Measurements from ENCODE around the gene MAP2K5.

Gene MAP2K5

DNA sequence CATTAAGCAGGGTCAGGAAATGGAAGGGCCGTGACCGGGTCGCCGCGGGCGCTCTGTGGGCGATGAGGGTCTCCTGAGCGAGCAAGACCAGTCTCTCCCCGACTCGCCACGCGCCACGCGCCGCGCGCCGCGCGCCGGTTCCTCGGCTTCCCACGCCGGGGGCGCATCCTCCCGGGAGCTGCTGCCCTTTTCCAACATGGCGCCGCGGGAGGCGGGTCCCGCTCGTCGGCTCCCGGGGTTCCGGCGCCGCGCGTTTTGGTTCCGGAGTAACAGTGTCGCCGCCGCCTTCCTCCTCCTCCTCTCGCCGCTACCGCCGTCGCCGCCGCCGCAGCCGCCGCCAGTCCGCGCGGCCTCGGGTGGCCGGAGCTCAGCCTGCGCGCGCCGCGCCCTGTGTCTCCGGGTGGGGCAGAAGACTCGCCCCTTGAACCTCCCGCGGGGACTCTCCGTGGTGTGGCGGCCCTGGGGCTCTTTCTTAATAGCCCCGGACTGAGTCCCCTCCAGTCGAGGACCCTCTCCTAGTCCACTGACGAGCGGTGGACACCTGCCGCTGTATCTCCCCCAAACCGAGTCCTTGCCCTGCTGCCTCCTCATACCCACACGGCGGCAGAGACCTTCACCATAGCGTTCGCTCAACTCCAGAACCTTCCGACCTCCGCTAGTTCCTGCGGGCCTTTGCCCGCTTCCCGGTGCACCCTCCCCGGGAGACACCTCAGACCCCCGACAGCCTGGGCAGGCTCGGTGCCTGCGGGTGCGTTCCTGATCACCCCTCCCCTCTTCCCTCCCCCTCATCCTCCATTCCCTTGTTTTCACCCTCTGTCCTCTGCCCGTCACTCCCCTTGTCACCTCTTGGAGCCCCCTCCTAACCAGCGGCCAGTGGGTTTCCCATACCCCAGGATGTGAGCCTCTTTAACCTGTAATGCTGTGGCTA, at the start of gene MAP2K5:
MAP2K5 (plus strand) TSS at position 284 of the 928 bp plus-strand sequence; CDS start at position 917, 633 bp downstream.
- DNase-seq (ENCODE audit: low spot score): peak; percentile 86

DNA sequence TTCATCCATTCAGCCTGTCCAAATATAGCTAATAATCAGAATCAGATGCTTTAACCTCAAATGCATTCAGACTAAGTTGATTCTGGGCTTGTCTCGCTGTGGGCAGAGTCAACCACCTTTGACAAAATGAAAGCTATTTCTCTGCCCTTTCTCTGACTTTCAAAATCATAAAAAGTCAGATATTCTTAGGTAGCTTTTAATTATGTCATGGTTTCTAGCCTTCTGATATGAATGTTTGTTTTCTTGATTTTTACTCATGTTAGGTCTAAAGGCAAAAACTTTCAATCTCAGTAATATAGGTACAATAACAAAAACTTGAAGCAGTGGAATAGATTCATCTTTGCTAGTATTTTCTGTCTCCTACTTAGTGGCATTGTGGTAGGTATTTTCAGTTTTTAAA, 46.9 kb upstream of the MAP2K5 start:
- no peak for DNase-seq (ENCODE audit: low spot score)

DNA sequence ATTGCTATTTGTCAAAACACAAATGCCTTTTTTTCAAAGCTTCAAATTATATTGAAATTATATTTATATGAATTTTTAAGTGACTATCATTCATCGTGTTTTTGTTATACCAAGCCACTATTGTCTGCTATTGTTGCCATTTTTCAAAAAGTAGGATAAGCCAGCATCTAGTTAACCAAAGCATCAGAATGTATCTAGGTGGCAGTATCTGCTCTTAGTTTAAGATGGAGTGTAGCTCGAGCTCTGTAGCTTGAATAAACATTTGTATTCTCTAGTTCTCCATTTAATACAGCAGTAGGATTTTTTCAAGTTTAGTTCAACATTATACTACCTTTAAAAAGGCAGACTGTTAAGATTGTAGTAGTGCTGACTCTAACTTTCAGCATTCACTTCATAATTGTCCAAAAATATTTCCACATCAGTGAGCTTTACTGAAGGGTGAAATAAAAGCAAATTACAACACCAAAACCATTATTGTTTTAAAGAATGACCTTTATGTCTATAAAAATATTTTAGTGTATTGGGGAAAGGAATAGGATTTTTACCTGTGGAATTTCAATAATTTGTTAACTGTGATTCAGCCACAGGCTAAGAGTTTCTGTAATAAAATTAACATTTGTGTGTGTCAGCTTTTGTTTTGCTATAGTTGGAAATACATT, 41.2 kb upstream of the MAP2K5 start:
- peak; percentile 24 for DNase-seq (ENCODE audit: low spot score)

DNA sequence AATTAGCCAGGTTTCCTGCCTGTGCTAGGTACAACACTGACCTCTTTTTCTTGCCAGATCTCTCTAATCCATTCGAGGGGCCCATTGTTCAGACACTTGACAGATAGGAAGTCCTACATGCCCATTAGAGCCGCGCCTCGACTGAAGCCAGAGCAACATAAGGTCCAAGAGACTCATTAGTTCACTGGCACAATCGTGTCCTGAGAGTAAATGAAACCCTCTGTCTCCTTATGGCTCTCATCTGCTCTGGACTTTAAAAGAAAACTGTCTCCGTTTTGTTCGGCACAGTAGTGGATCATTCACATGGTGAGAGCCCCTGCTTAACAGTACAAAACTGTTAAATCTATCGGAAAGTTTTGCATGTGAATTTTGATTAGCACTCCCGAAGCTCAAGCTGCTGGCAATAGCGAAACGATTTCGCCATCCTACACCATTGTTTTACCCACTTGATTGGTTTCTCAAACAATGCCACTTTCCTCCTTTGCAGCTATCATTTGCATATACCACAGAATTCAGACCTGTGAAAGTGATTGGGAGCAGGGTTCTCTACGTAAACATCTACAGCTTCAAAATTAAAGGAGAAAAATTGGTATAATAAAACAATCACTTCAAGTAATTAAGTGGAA, 40.6 kb upstream of the MAP2K5 start:
- DNase-seq (ENCODE audit: low spot score): no peak

DNA sequence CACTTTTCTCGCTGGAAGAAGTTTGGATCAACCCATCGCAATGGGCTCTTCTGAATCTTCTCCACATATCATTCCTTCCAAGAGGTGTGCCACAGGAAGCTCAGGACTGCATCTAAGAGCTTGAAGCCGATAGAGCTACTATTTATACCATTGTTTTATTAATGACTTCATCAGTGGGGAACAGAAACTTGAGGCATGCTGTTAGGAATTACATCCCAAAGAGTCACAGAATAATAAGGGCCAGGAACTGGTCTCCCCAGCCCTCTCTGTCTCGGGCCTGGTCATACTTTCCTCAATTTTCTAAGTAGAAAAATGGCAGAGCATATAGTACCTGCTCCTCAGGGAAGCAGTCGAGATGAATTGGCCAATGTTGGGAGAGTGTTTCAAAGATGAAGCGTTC, 38.4 kb upstream of the MAP2K5 start:
- DNase-seq (ENCODE audit: low spot score): no peak

DNA sequence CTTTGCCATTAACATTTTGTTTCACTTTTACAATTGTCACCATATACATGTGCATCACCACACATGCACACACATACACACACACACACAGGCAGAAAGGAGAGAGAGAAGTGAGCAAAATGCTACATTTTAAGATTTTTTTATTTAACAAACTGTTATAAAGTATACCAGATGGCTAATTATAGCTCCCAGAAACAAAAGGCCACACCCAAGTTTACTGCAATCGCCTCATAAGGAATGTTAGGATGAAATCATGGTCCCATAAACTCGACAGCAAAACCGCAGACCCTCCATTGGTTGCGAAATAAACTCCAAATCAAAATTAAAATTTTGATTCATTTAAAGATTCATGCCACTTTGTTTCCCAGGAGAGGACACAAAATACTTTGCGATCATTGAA, 37.7 kb upstream of the MAP2K5 start:
- DNase-seq (ENCODE audit: low spot score): no peak

DNA sequence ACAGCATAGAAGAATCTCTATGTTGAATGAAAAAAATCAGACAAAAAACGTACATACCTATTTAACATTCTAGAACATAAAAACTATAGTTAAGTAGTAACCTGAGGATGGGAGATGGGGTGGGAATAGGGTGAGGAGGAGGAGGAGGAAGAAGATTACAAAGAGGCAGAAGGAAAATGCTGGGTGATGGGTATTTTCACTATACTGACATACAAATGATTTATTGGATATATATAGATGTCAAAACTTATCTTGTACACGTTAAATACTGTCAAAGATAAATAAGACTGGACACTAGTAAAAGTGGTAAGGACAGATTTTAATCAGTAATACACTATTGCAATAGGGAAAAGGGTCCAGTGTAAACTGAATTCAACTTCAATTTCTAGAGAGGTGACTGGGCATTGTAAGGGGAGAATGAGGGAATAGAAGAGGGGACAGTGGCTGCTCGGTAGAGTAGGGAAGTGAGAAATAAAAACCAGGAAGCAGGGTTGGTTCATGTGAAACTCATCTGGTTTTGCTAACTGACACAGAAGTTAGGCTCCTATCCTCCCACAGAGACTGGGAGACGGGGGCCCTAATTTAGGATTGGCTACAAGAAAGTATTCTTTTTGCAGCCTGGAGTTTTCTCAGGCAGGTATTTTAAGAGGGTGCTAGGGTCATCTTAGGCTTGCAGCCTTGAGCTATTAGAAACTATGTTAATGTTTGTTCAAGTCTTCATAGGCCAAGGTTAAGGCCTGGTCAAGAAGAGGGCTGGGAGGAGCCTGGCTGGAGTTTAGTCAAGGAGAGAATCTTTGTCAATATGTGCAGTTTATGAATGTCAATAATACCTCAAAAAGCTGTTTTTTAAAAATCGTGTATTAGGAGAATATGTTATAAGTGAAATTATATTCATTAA, 36.6 kb upstream of the MAP2K5 start:
- DNase-seq (ENCODE audit: low spot score): no peak

DNA sequence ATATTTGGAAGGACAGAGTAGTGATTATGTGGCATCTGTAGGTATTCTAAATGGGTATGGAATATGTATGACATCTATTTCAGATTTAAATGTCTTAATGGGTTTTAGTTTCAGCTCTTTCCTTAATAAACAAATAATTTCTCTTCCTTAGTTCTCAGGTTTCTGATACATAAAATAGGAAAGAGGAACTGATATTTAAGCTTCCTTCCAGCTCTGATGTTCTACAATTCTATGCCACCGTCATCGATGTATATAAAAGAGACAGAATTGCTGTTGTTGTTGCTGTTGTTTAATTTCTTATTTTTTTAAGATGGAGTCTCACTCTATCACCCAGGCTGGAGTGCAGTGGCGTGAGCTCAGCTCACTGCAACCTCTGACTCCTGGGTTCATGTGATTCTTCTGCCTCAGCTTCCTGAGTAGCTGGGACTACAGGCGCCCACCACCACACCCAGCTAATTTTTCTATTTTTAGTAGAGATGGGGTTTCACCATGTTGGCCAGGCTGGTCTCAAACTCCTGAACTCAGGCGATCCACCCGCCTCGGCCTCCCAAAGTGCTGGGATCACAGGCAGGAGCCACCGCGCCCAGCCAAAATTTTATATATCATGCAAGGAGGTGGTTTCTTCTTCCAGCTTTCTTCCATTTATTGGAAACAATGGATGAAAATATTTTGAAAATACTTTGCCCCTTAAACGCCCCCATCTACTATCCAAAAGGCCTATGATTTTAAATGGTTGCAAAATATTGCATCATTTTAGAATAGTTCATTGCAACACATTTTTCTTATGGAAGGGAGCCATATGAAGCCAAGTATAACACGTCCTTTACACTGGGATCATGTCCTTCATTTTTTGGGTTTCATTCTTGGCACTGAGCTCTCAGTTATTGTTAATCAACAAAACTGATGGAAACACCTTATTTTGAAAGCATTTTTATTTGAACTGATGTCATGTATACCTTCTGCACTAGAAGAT, 35.4 kb upstream of the MAP2K5 start:
- no peak for DNase-seq (ENCODE audit: low spot score)

DNA sequence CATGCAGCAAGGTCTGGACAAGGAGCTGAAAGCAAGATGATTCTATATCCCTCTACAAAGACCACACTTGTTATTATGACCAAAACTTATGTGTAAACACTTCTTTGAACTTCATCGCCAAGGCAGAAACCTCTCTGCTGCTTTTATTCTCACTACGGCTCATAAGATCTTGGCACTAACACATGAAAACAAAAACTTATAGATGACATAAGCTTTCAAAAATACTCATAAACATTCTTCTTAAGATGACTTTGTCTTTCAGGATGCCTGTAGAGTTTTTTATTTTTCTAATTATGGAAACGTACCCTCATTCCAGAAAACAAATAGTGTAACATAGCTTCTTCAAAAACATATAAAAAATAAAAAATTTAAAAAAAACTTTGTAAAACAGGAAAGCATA, 34.1 kb upstream of the MAP2K5 start:
- no peak for DNase-seq (ENCODE audit: low spot score)

DNA sequence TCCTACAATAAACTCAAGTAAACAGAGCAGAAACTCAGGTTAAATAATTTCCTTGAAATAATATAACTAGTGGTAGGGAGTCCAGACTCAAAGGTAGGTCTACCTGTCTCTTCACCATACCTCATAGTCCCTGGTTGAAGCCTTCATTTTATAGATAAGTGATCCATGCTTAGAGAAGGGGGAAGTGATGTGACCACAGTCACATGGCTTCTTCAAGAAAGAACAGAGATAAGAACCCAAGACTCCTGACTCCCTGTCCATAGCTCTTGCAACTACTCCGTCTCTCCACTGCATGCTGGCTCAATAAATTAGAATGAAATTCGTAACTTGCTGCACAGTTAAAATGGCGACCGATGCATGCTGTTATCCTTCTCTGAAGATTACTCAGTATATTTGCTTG, 32.6 kb upstream of the MAP2K5 start:
- DNase-seq (ENCODE audit: low spot score): no peak

DNA sequence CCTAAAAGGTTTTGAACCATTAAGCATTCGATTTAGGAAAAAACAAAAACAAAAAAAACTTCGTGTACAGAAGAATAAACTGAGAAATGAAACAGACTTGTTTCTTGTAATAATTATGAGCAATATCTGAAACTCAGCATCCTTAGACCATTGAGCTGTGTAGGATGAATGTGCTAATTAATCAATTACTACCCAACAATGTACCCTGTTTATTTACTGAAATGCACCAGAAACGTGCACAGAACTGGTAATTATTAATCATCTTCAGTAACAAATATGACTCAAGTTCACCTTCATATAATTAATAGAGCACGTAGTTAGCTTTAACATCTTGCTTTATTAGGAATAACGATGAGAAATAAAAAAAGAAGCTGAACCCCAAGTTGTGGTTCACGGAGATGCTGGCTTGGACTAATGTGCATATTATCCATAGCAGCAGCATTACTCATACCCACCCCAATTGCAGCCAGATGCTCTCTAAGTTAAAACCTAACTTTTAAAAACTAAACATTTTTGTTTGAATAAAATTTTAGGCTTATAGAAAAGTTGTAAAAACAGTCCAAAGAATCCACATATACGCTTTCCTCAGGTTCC, 31.8 kb upstream of the MAP2K5 start:
- DNase-seq (ENCODE audit: low spot score): no peak

DNA sequence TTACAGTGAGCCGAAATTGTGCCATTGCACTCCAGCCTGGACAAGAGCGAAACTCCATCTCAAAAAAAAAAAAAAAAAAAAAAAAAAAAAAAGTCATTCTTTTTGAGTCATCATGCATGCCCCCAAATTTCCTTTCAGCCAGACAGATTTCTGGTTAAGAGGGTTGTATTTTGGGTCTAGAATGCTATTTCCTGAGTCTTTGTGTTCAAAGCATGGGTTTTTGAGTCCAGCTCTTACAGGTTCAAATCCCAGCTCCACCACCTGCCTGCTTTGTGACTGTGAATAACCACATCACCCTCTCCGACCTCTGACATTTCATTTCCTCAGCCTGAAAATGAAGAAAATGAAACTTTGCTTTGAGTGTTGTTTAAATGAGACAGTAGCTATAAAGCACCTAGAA, 30.9 kb upstream of the MAP2K5 start:
- no peak for DNase-seq (ENCODE audit: low spot score)

DNA sequence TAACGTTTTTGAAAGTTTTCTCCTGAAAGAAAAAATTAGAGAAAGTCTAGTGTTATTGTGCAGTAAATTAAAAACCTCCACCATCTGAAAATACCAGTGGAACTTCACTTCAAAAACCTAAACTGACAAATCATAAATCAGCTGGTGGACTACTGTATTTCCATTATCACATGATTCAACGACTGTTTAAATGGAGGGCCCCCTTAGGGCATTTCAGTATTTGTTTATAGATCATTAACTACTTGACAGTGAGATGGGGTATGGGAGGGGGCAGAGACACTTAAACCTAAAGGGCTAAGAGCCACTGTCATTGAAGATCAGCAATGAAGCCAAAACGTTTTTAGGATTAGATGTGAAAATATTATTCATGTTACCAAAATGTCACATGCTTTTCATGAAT, 30.4 kb upstream of the MAP2K5 start:
- no peak for DNase-seq (ENCODE audit: low spot score)

DNA sequence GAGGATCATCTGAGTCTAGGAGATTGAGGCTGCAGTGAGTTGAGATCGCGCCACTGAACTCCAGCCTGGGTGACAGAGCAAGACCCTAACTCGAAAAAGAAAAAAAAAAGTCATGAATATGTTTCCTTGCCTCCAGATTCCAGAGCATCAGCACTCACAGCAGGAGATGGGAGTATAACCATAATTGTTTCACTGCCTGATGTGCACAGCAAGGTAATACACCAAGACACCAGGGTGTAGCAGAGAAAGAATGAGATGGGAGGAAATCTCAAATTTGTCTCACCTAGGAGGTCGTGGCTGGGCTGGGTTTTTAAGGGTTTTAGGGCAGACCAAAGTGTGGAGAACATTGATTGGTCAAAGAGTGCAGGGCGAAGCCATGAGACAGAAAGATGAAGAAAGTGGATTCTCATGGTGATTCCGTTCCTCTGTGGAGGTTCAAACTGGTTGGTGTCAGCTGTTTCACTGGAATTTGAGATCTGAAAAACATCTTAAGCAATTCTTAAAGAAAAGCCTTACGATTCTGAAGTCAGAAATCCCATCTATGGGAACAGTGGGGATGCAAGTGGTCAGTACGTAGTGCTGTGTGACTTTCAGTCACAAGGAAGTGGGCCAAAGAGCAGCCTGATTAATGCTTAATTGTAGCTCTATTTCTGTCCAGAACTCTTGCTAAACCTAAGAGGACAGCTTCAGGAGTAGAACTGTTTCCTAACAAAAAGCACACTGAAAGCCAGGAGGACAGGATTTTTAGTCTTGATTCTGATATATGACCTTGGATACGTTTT, 29.4 kb upstream of the MAP2K5 start:
- no peak for DNase-seq (ENCODE audit: low spot score)

DNA sequence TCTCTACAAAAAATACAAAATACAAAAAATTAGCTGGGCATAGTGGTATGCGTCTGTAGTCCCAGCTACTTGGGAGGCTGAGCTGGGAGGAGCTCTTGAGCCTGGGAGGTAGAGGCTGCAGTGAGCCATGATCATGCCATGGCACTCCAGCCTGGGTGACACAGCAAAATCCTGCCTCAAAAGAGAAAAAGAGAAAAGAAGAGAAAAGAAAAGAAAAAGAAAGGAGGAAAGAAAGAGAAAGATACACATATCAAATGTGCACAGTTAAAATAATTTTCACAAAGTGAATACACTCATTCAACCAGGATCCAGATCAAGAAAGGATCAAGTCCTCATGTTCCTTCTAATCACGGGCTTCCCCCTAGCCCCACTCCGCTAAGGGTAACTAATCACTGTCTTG, 27.4 kb upstream of the MAP2K5 start:
- DNase-seq (ENCODE audit: low spot score): no peak

DNA sequence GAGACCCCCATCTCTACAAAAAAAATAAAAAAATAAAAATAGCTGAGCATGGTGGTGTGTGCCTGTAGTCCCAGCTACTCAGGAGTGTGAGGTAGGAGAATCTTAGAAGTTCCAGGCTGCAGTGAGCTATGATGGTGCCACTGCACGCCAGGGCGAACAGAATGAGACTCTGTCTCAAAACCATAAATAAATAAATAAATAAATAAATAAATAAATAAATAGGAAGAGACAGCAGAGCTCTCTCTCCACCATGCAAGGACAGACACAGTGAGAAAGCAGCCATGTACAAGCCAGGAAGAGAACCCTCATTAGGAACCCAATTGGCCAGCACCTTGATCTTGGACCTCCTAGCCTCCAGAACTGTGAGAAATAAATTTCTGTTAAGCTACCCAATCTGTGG, 26.9 kb upstream of the MAP2K5 start:
- DNase-seq (ENCODE audit: low spot score): no peak

DNA sequence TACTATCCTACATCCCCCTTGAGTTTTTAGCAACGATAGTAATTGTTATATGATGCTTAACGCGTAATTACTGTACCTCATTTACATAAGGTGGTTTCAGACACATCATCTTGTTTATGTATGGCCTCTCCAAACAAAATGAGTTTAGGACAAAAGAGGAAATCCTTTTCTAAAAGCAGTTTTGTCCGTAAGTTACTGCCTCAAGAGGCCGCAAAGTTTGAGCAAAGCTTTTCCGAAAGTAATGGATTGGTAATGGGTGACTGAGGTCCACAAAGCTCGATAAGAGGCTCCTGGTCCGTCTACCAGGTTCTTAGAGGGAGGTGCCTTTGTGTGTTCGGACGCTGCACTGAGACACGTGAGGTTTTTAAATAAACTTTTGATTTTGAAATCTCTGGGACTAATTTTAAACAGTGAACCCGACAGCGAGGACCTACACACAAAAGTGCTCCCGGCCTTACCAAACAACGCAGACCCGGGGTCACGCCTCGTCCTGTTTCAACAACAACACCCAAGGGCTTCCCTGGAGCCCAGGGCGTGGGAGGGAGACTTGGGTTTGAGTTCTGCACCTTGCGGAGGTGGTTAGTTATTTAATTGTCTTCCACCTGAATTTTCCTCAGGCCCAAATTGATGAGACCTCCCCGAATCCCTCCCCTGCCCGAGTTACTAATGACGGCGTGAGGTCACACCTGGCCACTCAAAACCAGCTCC, 22.0 kb upstream of the MAP2K5 start:
- DNase-seq (ENCODE audit: low spot score): no peak

DNA sequence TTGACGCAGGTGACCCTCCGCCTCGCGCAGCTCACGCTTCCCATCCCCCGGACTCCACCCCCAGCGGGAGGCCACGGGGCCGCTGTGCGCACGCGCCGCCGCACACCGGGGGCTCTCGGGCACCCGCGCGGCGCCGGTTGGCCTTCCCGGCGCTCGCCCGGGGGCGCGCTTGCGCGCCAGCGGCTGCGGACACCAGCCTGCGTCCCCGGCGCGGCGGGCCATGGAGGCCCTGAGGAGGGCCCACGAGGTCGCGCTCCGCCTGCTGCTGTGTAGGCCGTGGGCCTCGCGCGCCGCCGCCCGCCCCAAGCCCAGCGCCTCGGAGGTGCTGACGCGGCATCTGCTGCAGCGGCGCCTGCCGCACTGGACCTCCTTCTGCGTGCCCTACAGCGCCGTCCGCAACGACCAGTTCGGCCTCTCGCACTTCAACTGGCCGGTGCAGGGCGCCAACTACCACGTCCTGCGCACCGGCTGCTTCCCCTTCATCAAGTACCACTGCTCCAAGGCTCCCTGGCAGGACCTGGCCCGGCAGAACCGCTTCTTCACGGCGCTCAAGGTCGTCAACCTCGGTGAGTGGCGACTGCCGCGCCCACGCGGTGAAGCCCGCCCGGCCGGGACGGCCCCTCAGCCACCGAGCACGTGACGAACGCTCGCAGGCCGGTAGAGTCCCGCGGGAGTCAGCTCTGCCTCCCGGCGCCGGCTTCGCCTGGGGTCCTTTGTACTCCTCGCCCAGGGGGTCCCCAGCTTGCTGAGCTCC, 21.3 kb upstream of the MAP2K5 start, which contains the start of gene C15orf61:
C15orf61 (plus strand) TSS at position 103 of the 754 bp plus-strand sequence; CDS start at position 221, 118 bp downstream.
- DNase-seq (ENCODE audit: low spot score): peak; percentile 87
